Measurements from ENCODE around the gene EVI5L.
A peak's percentile ranks its signal among the peaks of the same experiment; 100 is the strongest.

The EVI5L gene

DNA sequence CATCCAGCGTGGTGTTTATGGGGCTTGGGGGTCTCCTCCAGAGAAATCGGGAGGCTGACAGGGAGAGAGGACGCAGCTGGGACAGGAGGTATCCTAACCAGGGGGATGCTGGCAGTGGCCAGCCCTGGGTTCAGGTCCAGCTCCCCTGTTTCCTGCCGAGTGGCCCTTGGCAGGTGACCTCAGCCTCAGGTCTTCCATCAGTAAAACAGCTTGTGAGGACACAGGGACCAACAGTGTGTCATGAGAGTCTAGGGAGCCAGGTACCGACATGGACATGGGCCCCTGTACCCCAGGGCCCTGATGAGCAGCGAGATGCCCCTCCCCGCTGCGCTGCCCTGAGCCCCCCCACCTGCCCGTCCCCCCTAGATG lies 19.6 kb downstream of the EVI5L start:
- Histone ChIP-seq H3K27me3 (ENCODE audit: control insufficient read depth, insufficient read depth, low read length) (no peaks in the 10 kb centered on the region), H3K4me3 (ENCODE audit: low read depth, low read length) (no peak overlapping the region), H3K4me1 (ENCODE audit: control insufficient read depth, insufficient read depth, low read length) (no peaks in the 10 kb centered on the region), H3K9ac (ENCODE audit: low read depth, low read length) (no peak overlapping the region), H3K36me3 (ENCODE audit: control insufficient read depth, insufficient read depth, low read length) (no peaks in the 10 kb centered on the region), H3K9me3 (ENCODE audit: control insufficient read depth, insufficient read depth, low read length) (no peaks in the 10 kb centered on the region)

DNA sequence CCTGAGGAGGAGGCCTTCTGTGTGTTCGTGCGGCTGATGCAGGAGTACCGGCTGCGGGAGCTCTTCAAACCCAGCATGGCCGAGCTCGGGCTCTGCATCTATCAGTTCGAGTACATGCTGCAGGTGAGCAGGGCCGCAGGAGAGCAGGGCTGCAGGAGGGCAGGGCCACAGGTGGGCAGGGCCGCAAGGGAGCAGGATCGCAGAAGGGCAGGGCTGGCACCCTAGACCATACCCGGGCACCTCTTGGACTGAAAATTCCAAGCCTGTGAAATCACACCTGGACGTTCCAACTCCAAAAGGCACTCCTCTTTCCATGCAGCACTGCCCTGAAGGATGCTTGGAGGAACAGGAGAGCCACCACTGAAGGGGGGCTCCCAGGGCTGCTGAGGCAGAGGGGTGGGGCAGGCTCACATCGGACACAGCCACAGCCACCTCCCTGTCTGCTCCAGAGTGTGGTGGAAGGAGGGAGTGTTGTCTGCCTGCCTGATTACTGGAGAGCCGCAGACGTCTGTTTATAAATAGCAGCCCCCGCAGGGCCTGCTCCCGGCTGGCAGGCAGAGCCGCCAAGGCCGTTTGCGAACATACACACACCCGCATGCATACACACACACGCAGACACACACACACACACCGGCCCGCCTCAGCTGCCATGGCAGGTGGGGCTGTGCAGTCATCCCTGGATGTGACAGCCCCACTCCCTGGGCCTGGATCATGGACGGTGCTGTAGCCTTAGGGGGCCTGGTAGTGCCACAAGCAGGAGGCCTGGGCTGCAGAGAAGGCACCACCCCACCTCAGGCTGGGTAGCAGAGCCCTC lies 20.2 kb downstream of the EVI5L start:
- Histone ChIP-seq H3K9ac (ENCODE audit: low read depth, low read length) (no peak overlapping the region), H3K9me3 (ENCODE audit: control insufficient read depth, insufficient read depth, low read length) (no peaks in the 10 kb centered on the region), H3K4me1 (ENCODE audit: control insufficient read depth, insufficient read depth, low read length) (no peaks in the 10 kb centered on the region), H3K27me3 (ENCODE audit: control insufficient read depth, insufficient read depth, low read length) (no peaks in the 10 kb centered on the region), H3K4me3 (ENCODE audit: low read depth, low read length) (no peak overlapping the region), H3K36me3 (ENCODE audit: control insufficient read depth, insufficient read depth, low read length) (no peaks in the 10 kb centered on the region)

DNA sequence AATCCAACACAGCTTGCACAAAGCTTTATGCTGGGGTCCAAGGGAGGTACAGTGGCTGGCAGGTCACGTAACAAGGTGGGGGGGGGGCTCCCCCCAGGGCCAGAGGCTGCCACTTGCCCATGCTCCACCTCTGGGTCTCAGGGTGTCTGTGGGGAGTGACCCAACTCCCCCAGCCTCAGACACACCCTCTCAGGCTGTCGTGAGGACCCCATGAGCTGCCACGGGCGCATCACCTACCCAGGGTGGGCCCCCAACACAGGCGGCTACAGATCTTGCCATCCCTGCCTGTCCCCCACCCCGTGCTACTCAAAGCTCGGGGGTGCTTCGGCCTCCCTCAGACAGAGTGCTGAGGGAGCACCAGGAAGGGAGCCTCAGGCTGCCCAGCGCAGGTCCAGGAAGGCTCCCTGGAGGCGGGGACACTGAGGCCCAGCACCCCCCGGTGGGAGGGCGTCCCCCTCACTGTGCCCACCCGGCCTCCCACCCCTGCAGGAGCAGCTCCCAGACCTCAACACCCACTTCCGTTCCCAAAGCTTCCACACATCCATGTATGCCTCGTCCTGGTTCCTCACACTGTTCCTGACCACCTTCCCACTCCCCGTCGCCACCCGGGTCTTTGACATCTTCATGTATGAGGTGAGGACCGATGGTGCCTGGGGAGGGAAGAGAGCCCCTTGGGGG lies 21.1 kb downstream of the EVI5L start:
- no peak overlapping the region for H3K4me3 ChIP-seq (ENCODE audit: low read depth, low read length)
- H3K36me3 ChIP-seq (ENCODE audit: control insufficient read depth, insufficient read depth, low read length), result no peaks in the 10 kb centered on the region
- H3K4me1 ChIP-seq (ENCODE audit: control insufficient read depth, insufficient read depth, low read length), result no peaks in the 10 kb centered on the region
- no peaks in the 10 kb centered on the region for H3K9me3 ChIP-seq (ENCODE audit: control insufficient read depth, insufficient read depth, low read length)
- no peak overlapping the region for H3K9ac ChIP-seq (ENCODE audit: low read depth, low read length)
- no peaks in the 10 kb centered on the region for H3K27me3 ChIP-seq (ENCODE audit: control insufficient read depth, insufficient read depth, low read length)

GRCh38 chr19:7851623-7852500 lies 21.8 kb downstream of the EVI5L start:
- Histone ChIP-seq H3K27me3 (ENCODE audit: control insufficient read depth, insufficient read depth, low read length) (no peaks in the 10 kb centered on the region), H3K9ac (ENCODE audit: low read depth, low read length) (no peak overlapping the region), H3K9me3 (ENCODE audit: control insufficient read depth, insufficient read depth, low read length) (no peaks in the 10 kb centered on the region), H3K4me3 (ENCODE audit: low read depth, low read length) (no peak overlapping the region), H3K36me3 (ENCODE audit: control insufficient read depth, insufficient read depth, low read length) (no peaks in the 10 kb centered on the region), H3K4me1 (ENCODE audit: control insufficient read depth, insufficient read depth, low read length) (no peaks in the 10 kb centered on the region)

GRCh38 chr19:7852851-7853769 lies 23.1 kb downstream of the EVI5L start:
- H3K9me3 ChIP-seq (ENCODE audit: control insufficient read depth, insufficient read depth, low read length), result no peaks in the 10 kb centered on the region
- no peaks in the 10 kb centered on the region for H3K4me1 ChIP-seq (ENCODE audit: control insufficient read depth, insufficient read depth, low read length)
- no peaks in the 10 kb centered on the region for H3K27me3 ChIP-seq (ENCODE audit: control insufficient read depth, insufficient read depth, low read length)
- peak overlapping the region; percentile 12 for H3K4me3 ChIP-seq (ENCODE audit: low read depth, low read length)
- H3K36me3 ChIP-seq (ENCODE audit: control insufficient read depth, insufficient read depth, low read length), result no peaks in the 10 kb centered on the region
- no peak overlapping the region for H3K9ac ChIP-seq (ENCODE audit: low read depth, low read length)

DNA sequence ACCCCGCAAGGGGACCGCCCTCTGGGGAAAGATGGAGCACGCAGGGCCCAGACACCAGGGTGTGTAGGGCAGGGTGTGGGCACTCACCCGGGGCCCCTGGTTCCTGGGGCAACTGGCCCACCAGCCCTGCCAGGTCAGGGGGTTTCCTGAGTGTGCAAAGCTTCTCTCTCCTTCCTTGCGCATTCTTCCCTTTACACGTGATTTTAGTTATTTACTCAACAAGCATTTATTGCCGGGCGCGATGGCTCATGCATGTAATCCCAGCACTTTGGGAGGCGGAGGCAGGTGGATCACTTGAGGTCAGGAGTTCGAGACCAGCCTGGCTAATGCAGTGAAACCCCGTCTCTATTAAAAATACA lies 23.7 kb downstream of the EVI5L start:
- Histone ChIP-seq H3K4me3 (ENCODE audit: low read depth, low read length) (peak overlapping the region; percentile 12), H3K9me3 (ENCODE audit: control insufficient read depth, insufficient read depth, low read length) (no peaks in the 10 kb centered on the region), H3K27me3 (ENCODE audit: control insufficient read depth, insufficient read depth, low read length) (no peaks in the 10 kb centered on the region), H3K9ac (ENCODE audit: low read depth, low read length) (no peak overlapping the region), H3K4me1 (ENCODE audit: control insufficient read depth, insufficient read depth, low read length) (peaks cover 3% of the 10 kb centered on the region), H3K36me3 (ENCODE audit: control insufficient read depth, insufficient read depth, low read length) (no peaks in the 10 kb centered on the region)

GRCh38 chr19:7855426-7856108 lies 25.5 kb downstream of the EVI5L start:
- Histone ChIP-seq H3K9ac (ENCODE audit: low read depth, low read length) (no peak overlapping the region), H3K36me3 (ENCODE audit: control insufficient read depth, insufficient read depth, low read length) (no peaks in the 10 kb centered on the region), H3K4me1 (ENCODE audit: control insufficient read depth, insufficient read depth, low read length) (peaks cover 3% of the 10 kb centered on the region), H3K4me3 (ENCODE audit: low read depth, low read length) (no peak overlapping the region), H3K9me3 (ENCODE audit: control insufficient read depth, insufficient read depth, low read length) (no peaks in the 10 kb centered on the region), H3K27me3 (ENCODE audit: control insufficient read depth, insufficient read depth, low read length) (peaks cover 1% of the 10 kb centered on the region)

GRCh38 chr19:7856109-7856591 lies 26.1 kb downstream of the EVI5L start:
- H3K27me3 ChIP-seq (ENCODE audit: control insufficient read depth, insufficient read depth, low read length), result peaks cover 7% of the 10 kb centered on the region

GRCh38 chr19:7856679-7857663 lies 27.0 kb downstream of the EVI5L start:
- Histone ChIP-seq H3K4me1 (ENCODE audit: control insufficient read depth, insufficient read depth, low read length) (peaks cover 9% of the 10 kb centered on the region), H3K36me3 (ENCODE audit: control insufficient read depth, insufficient read depth, low read length) (no peaks in the 10 kb centered on the region), H3K4me3 (ENCODE audit: low read depth, low read length) (peak overlapping the region; percentile 49), H3K9ac (ENCODE audit: low read depth, low read length) (no peak overlapping the region), H3K27me3 (ENCODE audit: control insufficient read depth, insufficient read depth, low read length) (peaks cover 13% of the 10 kb centered on the region), H3K9me3 (ENCODE audit: control insufficient read depth, insufficient read depth, low read length) (no peaks in the 10 kb centered on the region)

More at GRCh38 chr19:7856109-7856591, 26.1 kb downstream of the EVI5L start:
- Histone ChIP-seq H3K9ac (ENCODE audit: low read depth, low read length) (no peak overlapping the region), H3K9me3 (ENCODE audit: control insufficient read depth, insufficient read depth, low read length) (no peaks in the 10 kb centered on the region), H3K4me1 (ENCODE audit: control insufficient read depth, insufficient read depth, low read length) (peaks cover 5% of the 10 kb centered on the region), H3K4me3 (ENCODE audit: low read depth, low read length) (no peak overlapping the region), H3K36me3 (ENCODE audit: control insufficient read depth, insufficient read depth, low read length) (no peaks in the 10 kb centered on the region)

DNA sequence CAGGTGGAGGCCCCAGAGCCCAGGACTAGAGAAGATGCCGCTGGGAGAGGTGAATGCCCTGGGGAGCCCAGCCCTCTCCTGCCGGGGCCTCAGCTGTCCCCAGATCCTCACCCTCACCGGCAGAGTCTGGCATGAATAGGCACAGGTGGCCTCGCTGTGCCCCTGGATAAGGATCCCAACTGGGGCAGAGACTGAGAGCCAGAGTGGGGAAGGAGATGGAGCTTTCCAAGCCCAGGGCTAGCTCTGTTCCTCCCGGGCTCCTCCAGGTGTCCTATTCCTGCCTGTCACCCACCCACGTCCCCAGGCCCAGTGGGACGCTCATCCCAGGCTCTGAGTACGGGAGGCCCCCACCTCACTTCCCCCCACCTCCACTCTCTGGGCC lies 27.7 kb downstream of the EVI5L start:
- Histone ChIP-seq H3K27me3 (ENCODE audit: control insufficient read depth, insufficient read depth, low read length) (peaks cover 13% of the 10 kb centered on the region), H3K36me3 (ENCODE audit: control insufficient read depth, insufficient read depth, low read length) (no peaks in the 10 kb centered on the region), H3K4me3 (ENCODE audit: low read depth, low read length) (peak overlapping the region; percentile 49), H3K9ac (ENCODE audit: low read depth, low read length) (no peak overlapping the region), H3K9me3 (ENCODE audit: control insufficient read depth, insufficient read depth, low read length) (no peaks in the 10 kb centered on the region), H3K4me1 (ENCODE audit: control insufficient read depth, insufficient read depth, low read length) (peaks cover 9% of the 10 kb centered on the region)

Measured in iPS-15b (cell line).